C4-2B (cell line): ENCODE data around the gene POGZ.

Experiments
- ZFX ChIP-seq: fragments of 450-650 bp; IDR thresholded peaks from 2 replicates; pipeline ENCODE4 v1.6.1; 2017
- TF ChIP-seq, protein P1 (sequence below): fragments of 450-650 bp; conservative IDR thresholded peaks from 2 replicates; pipeline ENCODE4 v1.5.1; 2017; ENCODE audit warnings: mild to moderate bottlenecking

DNA sequence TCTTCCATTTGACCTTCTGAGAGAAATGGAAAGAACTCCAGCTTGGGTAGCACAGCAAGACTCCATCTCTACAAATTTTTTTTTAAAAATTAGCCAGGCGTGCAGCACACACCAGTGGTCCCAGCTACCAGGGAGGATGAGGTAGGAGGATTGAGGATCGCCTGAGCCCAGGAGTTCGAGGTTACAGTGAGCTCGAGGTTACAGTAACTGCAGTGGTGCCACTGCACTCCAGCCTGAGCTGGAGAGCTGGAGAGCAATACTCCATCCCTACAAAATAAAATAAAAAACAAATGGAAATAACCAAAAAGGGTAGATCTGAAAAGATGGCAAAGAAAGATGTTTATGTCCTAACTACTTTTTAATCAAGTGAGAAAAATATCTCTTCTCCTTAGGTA lies 14.5 kb downstream of the POGZ start:
- TF ChIP-seq, protein P1, sequence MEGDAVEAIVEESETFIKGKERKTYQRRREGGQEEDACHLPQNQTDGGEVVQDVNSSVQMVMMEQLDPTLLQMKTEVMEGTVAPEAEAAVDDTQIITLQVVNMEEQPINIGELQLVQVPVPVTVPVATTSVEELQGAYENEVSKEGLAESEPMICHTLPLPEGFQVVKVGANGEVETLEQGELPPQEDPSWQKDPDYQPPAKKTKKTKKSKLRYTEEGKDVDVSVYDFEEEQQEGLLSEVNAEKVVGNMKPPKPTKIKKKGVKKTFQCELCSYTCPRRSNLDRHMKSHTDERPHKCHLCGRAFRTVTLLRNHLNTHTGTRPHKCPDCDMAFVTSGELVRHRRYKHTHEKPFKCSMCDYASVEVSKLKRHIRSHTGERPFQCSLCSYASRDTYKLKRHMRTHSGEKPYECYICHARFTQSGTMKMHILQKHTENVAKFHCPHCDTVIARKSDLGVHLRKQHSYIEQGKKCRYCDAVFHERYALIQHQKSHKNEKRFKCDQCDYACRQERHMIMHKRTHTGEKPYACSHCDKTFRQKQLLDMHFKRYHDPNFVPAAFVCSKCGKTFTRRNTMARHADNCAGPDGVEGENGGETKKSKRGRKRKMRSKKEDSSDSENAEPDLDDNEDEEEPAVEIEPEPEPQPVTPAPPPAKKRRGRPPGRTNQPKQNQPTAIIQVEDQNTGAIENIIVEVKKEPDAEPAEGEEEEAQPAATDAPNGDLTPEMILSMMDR: no peak
- TF ChIP-seq ZFX: no peak
